Esophagus squamous epithelium (tissue), 5 donors: ENCODE measurements around the gene GPATCH2L. TPM values are rescaled to one million over a fixed set of nuclear protein-coding genes. Genes with fewer than 3 reads are reported as not detected.

Source experiments
- DNase-seq: peaks from one replicate; lab custom pipeline; 2025; lab: John Stamatoyannopoulos, UW
- H3K27ac ChIP-seq, 4 donors: fragments of 200-600 bp; sonication (generic); one replicate each; pipeline ENCODE4 v1.5.1; 2016 to 2019; ENCODE audit warnings: mild to moderate bottlenecking in 1 of 4
- H3K27me3 ChIP-seq, 4 donors: fragments of 200-600 bp; sonication (generic); 1 replicate in 3 of 4; 2 replicates in 1 of 4; pipeline versions ENCODE4 v1.5.1 to v1.6.0; 2017 to 2021; ENCODE audit warnings: antibody characterized with exemption in 1 of 4
- H3K36me3 ChIP-seq, 3 donors: fragments of 200-600 bp; sonication (generic); one replicate each; pipeline ENCODE4 v1.5.1; 2016 to 2019
- H3K4me1 ChIP-seq, 3 donors: fragments of 200-600 bp; sonication (generic); one replicate each; pipeline ENCODE4 v1.5.1; 2017 to 2019
- H3K4me3 ChIP-seq, 4 donors: fragments of 200-600 bp; sonication (generic); 1 replicate in 3 of 4; 2 replicates in 1 of 4; pipeline ENCODE4 v1.5.1; 2016 to 2019; ENCODE audit warnings: mild to moderate bottlenecking in 2 of 4, moderate library complexity in 1 of 4
- H3K9me3 ChIP-seq, 3 donors: fragments of 200-600 bp; sonication (generic); one replicate each; pipeline ENCODE4 v1.5.1; 2016 to 2019
- CTCF ChIP-seq, 6 experiments: fragments of 450-650 bp in 4 of 6; fragments of 200-600 bp in 2 of 6; sonication (generic) in 2 of 6; IDR thresholded peaks; one replicate each; pipeline ENCODE4 v1.5.1; 2016 to 2019; ENCODE audit warnings: antibody characterized with exemption in 6 of 6, mild to moderate bottlenecking in 4 of 6, moderate library complexity in 4 of 6
- POLR2A ChIP-seq, 4 donors: fragments of 450-650 bp; IDR thresholded peaks; one replicate each; pipeline ENCODE4 v1.6.1; 2017; ENCODE audit warnings: antibody characterized with exemption in 4 of 4, mild to moderate bottlenecking in 4 of 4, moderate library complexity in 3 of 4
- WGBS, 2 donors: methylation state at CpG; one replicate each; pipeline ENCODE4 v1.1.5; 2018; 5-methylcytosine and 5-hydroxymethylcytosine counted together
- intact Hi-C: fragments of 100-400 bp; cut with DNase I; formaldehyde crosslinking; loops from one replicate; pipeline ENCODE4 v1.15.0; 2022
- total RNA-seq, 4 donors: library from RNA; depleted of rRNA; stranded (reverse); fragments of >200 nt; gene quantifications; one replicate each; pipeline ENCODE4 v1.1.0, GENCODE V29; 2016
- donor health status: DM: yes; HTN: yes; CAD: no.

GPATCH2L gene
- total RNA-seq, 4 donors from 2014 or later, result 20.1 to 40.8 (median 34.4) TPM

GRCh38 chr14:76217179-76217578, 65.5 kb downstream of the GPATCH2L start:
- H3K9me3 ChIP-seq, result no peaks in the 10 kb centered on the region
- TF ChIP-seq POLR2A (IDR thresholded peaks at IDR 0.05), result no peak
- TF ChIP-seq CTCF (IDR thresholded peaks at IDR 0.05), result no peak
- no peaks in the 10 kb centered on the region for H3K4me1 ChIP-seq
- no peaks in the 10 kb centered on the region for H3K36me3 ChIP-seq
- H3K27ac ChIP-seq, result no peak overlapping the region
- no peak overlapping the region for H3K4me3 ChIP-seq
- no peaks in the 10 kb centered on the region for H3K27me3 ChIP-seq
- WGBS, 2 donors, result 83 to 90% methylated on average over 3 of the region's 3 CpGs
- intact Hi-C loops, result no loop called here
- DNase-seq, result no peak

- intact Hi-C loops, result no loop called here
- Histone ChIP-seq H3K4me1 (no peaks in the 10 kb centered on the region), H3K27me3 (no peaks in the 10 kb centered on the region), H3K27ac (no peak overlapping the region), H3K36me3 (no peaks in the 10 kb centered on the region), H3K4me3 (no peak overlapping the region), H3K9me3 (no peaks in the 10 kb centered on the region)
- WGBS, 2 donors, result 78 to 85% methylated on average over 2 of the region's 2 CpGs
- DNase-seq, result no peak
- TF ChIP-seq CTCF (IDR thresholded peaks at IDR 0.05) (no peak), POLR2A (IDR thresholded peaks at IDR 0.05) (no peak)
These were observed 66.9 kb downstream of the GPATCH2L start for GRCh38 chr14:76218662-76219061.

- intact Hi-C loops, result no loop called here
- TF ChIP-seq POLR2A (IDR thresholded peaks at IDR 0.05), result no peak
- no peak for TF ChIP-seq CTCF (IDR thresholded peaks at IDR 0.05)
- no peaks in the 10 kb centered on the region for H3K4me1 ChIP-seq
- DNase-seq, result no peak
- no peaks in the 10 kb centered on the region for H3K27me3 ChIP-seq
- H3K36me3 ChIP-seq, result no peaks in the 10 kb centered on the region
- H3K27ac ChIP-seq, result no peak overlapping the region
- WGBS, 2 donors, result 65 to 72% methylated on average over 3 of the region's 3 CpGs
- no peaks in the 10 kb centered on the region for H3K9me3 ChIP-seq
- H3K4me3 ChIP-seq, result no peak overlapping the region
These were observed 68.2 kb downstream of the GPATCH2L start for GRCh38 chr14:76219873-76220272.

GRCh38 chr14:76227450-76228050, 75.8 kb downstream of the GPATCH2L start:
- intact Hi-C loops, result no loop called here
- no peak for DNase-seq
- Histone ChIP-seq H3K4me1 (no peaks in the 10 kb centered on the region), H3K36me3 (no peaks in the 10 kb centered on the region), H3K27ac (no peak overlapping the region), H3K9me3 (no peaks in the 10 kb centered on the region), H3K27me3 (no peaks in the 10 kb centered on the region), H3K4me3 (no peak overlapping the region)
- TF ChIP-seq CTCF (IDR thresholded peaks at IDR 0.05), result no peak
- no peak for TF ChIP-seq POLR2A (IDR thresholded peaks at IDR 0.05)
- WGBS, 2 donors, result 51 to 59% methylated on average over 8 to 10 of the region's 10 CpGs

- H3K4me3 ChIP-seq, result no peak overlapping the region
- no peaks in the 10 kb centered on the region for H3K36me3 ChIP-seq
- no peaks in the 10 kb centered on the region for H3K4me1 ChIP-seq
- H3K27me3 ChIP-seq, result no peaks in the 10 kb centered on the region
- intact Hi-C loops, result no loop called here
- H3K9me3 ChIP-seq, result no peaks in the 10 kb centered on the region
- 76 to 81% methylated on average over 10 of the region's 10 CpGs for WGBS, 2 donors
- TF ChIP-seq POLR2A (IDR thresholded peaks at IDR 0.05), result no peak
- no peak for TF ChIP-seq CTCF (IDR thresholded peaks at IDR 0.05)
- no peak overlapping the region for H3K27ac ChIP-seq
- DNase-seq, result no peak
These were observed 76.4 kb downstream of the GPATCH2L start for GRCh38 chr14:76228138-76228537.
